Measurements from ENCODE around the gene DNAH9. TPM values are rescaled to one million over a fixed set of nuclear protein-coding genes. Genes with fewer than 3 reads are reported as not detected.

The DNAH9 gene
- total RNA-seq, 1 donor from 2014 or later, result 0.08 TPM

DNA sequence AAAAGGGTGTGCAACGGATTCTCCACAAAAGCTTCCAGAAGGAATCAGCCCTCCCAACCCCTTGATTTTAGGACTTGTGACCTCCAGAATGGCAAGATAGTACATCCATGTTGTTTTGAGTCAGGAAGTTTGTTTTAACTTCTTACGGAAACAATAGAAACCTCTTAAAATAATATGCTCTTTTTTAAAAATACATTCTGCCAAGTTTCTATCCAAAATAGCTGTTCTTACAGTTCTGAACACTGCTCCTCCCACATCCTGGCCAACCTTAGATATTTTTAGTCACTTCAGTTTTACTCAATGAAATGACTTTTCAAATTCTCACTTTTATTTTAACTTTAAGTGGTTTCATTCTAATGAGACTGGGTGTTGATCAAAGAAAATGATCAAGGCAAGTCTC is 242.6 kb downstream of the DNAH9 start:
- no peak overlapping the region for H3K4me3 ChIP-seq
- DNase-seq, result no peak
- no peaks in the 10 kb centered on the region for H3K36me3 ChIP-seq
- intact Hi-C loops (cut with micrococcal nuclease), result no loop called here
- H3K27me3 ChIP-seq (ENCODE audit: low read depth), result no peaks in the 10 kb centered on the region
- peaks cover 14% of the 10 kb centered on the region for H3K4me1 ChIP-seq
- peak overlapping the region; percentile 55 for H3K27ac ChIP-seq (replicated peaks)
- H3K9me3 ChIP-seq (replicated peaks), result peaks cover 3% of the 10 kb centered on the region
- TF ChIP-seq, protein P1, sequence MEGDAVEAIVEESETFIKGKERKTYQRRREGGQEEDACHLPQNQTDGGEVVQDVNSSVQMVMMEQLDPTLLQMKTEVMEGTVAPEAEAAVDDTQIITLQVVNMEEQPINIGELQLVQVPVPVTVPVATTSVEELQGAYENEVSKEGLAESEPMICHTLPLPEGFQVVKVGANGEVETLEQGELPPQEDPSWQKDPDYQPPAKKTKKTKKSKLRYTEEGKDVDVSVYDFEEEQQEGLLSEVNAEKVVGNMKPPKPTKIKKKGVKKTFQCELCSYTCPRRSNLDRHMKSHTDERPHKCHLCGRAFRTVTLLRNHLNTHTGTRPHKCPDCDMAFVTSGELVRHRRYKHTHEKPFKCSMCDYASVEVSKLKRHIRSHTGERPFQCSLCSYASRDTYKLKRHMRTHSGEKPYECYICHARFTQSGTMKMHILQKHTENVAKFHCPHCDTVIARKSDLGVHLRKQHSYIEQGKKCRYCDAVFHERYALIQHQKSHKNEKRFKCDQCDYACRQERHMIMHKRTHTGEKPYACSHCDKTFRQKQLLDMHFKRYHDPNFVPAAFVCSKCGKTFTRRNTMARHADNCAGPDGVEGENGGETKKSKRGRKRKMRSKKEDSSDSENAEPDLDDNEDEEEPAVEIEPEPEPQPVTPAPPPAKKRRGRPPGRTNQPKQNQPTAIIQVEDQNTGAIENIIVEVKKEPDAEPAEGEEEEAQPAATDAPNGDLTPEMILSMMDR (IDR thresholded peaks at IDR 0.05; ENCODE audit: borderline replicate concordance), result no peak

DNA sequence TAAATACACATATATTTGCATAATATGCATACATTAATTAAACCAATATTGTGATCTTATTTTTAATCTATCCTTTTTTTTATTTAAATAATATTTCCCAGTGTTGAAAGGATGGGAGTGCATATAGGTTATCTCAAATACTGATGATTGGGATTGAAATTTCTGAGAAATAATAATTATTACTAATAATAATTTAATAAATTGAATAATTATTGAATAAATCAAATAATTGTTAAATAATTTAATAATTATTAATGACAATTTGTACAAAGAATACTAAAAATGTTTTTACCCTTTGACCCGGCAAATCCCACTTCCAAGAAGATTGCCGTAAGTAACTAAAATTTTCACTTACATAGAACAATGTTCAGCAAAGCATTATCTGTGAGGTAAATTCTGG is 250.1 kb downstream of the DNAH9 start:
- H3K4me1 ChIP-seq, result peaks cover 4% of the 10 kb centered on the region
- H3K27ac ChIP-seq (replicated peaks), result no peak overlapping the region
- no peak for DNase-seq
- H3K4me3 ChIP-seq, result no peak overlapping the region
- H3K9me3 ChIP-seq (replicated peaks), result peaks cover 3% of the 10 kb centered on the region
- intact Hi-C loops (cut with micrococcal nuclease), result no loop called here
- no peaks in the 10 kb centered on the region for H3K36me3 ChIP-seq
- no peaks in the 10 kb centered on the region for H3K27me3 ChIP-seq (ENCODE audit: low read depth)
- TF ChIP-seq, protein P1 (IDR thresholded peaks at IDR 0.05; ENCODE audit: borderline replicate concordance), result no peak

DNA sequence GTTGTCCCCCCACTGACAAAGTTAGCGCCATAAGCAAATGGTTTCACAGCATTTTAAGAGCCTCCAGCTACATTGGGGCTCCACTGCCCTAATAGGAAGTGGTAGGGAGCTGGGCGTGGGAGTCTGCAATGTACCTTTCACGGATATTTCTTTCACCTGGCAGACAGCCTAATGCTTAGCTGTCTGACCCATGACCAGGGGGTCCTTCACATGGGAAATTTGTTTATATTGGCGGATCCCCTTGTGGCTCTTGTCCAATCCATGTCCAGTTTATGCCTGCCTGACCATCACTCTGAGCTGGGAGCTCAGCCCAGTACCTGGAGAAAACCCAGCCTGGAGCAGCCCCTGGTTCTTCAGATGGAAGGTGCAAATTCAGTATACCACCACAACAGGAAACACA is 254.0 kb downstream of the DNAH9 start:
- Histone ChIP-seq H3K27ac (replicated peaks) (no peak overlapping the region), H3K27me3 (ENCODE audit: low read depth) (no peaks in the 10 kb centered on the region), H3K36me3 (no peaks in the 10 kb centered on the region), H3K9me3 (replicated peaks) (no peaks in the 10 kb centered on the region), H3K4me1 (peaks cover 4% of the 10 kb centered on the region), H3K4me3 (no peak overlapping the region)
- TF ChIP-seq, protein P1 (IDR thresholded peaks at IDR 0.05; ENCODE audit: borderline replicate concordance), result no peak
- DNase-seq, result no peak
- intact Hi-C loops (cut with micrococcal nuclease), result no loop called here

DNA sequence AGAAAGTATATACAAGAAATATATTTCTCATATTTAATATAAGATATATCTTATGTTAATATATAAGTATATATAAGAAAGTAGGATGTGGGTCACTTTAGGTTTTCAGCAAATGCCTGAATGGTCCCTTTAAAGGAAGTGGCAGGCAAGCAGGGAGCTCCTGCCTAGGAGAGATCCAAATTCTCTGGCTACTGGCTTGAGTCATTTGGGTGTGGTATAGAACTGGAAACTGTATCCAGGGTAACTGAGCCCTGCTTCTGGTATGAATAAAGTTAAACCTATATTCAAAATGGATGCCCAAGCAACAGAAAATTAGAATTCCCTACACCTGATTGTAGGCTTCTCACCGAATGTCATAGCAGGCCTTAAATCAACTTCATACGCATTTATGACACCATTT is 254.6 kb downstream of the DNAH9 start:
- no peak for DNase-seq
- intact Hi-C loops (cut with micrococcal nuclease), result no loop called here
- Histone ChIP-seq H3K36me3 (no peaks in the 10 kb centered on the region), H3K4me3 (no peak overlapping the region), H3K4me1 (peaks cover 4% of the 10 kb centered on the region), H3K27ac (replicated peaks) (peak overlapping the region; percentile 42), H3K27me3 (ENCODE audit: low read depth) (no peaks in the 10 kb centered on the region), H3K9me3 (replicated peaks) (no peaks in the 10 kb centered on the region)
- TF ChIP-seq, protein P1 (IDR thresholded peaks at IDR 0.05; ENCODE audit: borderline replicate concordance), result no peak

DNA sequence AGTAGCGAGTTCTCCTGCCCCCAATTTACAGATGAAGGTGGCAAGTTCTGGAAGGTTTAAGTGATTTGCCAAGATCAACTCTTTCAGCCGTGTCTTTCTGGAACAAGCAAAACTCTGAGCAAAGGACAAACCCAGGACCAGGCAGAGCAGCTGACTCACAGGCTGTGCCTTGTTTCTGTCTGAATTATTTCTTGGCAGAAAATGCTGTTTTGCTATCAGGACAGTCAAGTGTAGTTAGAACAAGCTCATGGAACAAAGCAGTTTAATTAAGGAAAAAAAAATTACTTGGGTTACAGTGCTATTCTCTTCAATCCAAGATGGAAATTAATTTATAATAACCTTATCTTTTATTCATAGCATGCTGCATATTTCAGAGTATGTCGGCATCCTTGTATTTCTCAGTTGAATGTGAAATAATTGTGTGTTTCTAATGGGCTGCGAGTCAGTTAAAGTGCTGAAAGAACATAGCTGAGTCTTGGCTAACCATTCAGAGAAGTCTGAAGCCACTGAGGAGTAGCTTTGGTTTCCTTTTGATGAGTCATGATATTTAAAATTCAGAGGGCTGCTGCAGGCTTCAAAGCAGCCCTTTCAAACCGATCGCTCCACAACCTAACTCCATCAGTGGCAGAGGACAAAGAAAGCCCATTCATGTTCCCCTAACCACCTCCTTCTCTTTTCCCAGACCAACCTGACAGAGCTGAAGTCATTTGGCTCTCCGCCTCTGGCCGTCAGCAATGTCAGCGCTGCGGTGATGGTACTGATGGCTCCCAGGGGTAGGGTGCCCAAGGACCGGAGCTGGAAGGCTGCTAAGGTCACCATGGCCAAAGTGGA is 255.3 kb downstream of the DNAH9 start:
- intact Hi-C loops (cut with micrococcal nuclease), result no loop called here
- Histone ChIP-seq H3K9me3 (replicated peaks) (no peaks in the 10 kb centered on the region), H3K4me3 (no peak overlapping the region), H3K27ac (replicated peaks) (peak overlapping the region; percentile 42), H3K4me1 (peaks cover 4% of the 10 kb centered on the region), H3K36me3 (no peaks in the 10 kb centered on the region), H3K27me3 (ENCODE audit: low read depth) (no peaks in the 10 kb centered on the region)
- no peak for DNase-seq
- TF ChIP-seq, protein P1 (IDR thresholded peaks at IDR 0.05; ENCODE audit: borderline replicate concordance), result no peak
